K562 (cell line): ENCODE results near the gene SCARB2. TPM values are rescaled to one million over a fixed set of nuclear protein-coding genes. Genes with fewer than 3 reads are reported as not detected.

Source experiments
- ATAC-seq: fragments of 200-7000 bp; cut with Tn5 transposase; 3 replicates; pipeline ENCODE4 v1.9.1; 2020; ENCODE audit warnings: moderate library complexity
- BruUV-seq: library from RNA; stranded (reverse); fragments of 400-500 nt; replicated peaks from 2 replicates; lab custom pipeline; 2021; lab: Mats Ljungman, UMichigan
- CTCF ChIA-PET: fragments of 300-600 bp; formaldehyde crosslinking; extraction: SDS; loops from one replicate; lab custom pipeline; 2021; ENCODE audit warnings: low intra/inter-chr PET ratio; lab: Yijun Ruan, JAX
- POLR2A ChIA-PET: fragments of 300-600, 350-650 bp; sonication (Branson Sonifier 250); formaldehyde crosslinking; extraction: SDS; loops from one replicate; lab custom pipeline; 2021; ENCODE audit warnings: antibody characterized with exemption, inconsistent platforms; lab: Yijun Ruan, JAX
- DNase-seq, 4 experiments: peaks; one replicate each; pipeline versions ENCODE4 v3.0.0 to v3.0.0-alpha.2; 2011 to 2018; ENCODE audit warnings: low spot score in 3 of 4, mixed read lengths in 3 of 4; ENCODE audit errors: extremely low read depth in 1 of 4
- FAIRE-seq: peaks from 2 replicates; lab custom pipeline; 2011; peaks lifted over from hg19 to GRCh38; lab: Jason Lieb, UNC
- H2AFZ ChIP-seq: 2 replicates; pipeline ENCODE4 v1.6.0; 2011; ENCODE audit warnings: low read depth, low read length, control low read depth, inconsistent platforms
- H3K27ac ChIP-seq: fragments of 200-600 bp; 3 replicates; pipeline ENCODE4 v1.8.0; 2011; ENCODE audit warnings: low read depth, mild to moderate bottlenecking, control low read depth, inconsistent platforms, low read length, moderate library complexity, mixed read lengths; ENCODE audit errors: extremely low read depth
- H3K27me3 ChIP-seq, 2 experiments: fragments of 300-600 bp in 1 of 2; 2 replicates in 1 of 2; 3 replicates in 1 of 2; pipeline versions ENCODE4 v1.6.0 to v1.8.0; 2011; ENCODE audit warnings: inconsistent platforms in 2 of 2, low read length in 2 of 2, mild to moderate bottlenecking in 1 of 2, mixed read lengths in 1 of 2, moderate library complexity in 1 of 2; ENCODE audit not compliant: control insufficient read depth in 2 of 2, insufficient read depth in 2 of 2
- H3K36me3 ChIP-seq: fragments of 300-600 bp; 3 replicates; pipeline ENCODE4 v1.8.0; 2011; ENCODE audit warnings: mild to moderate bottlenecking, low read length, inconsistent platforms; ENCODE audit not compliant: control insufficient read depth, insufficient read depth
- H3K4me1 ChIP-seq, 2 experiments: fragments of 200-600 bp in 1 of 2; replicated peaks in 1 of 2; 2 replicates in 1 of 2; 3 replicates in 1 of 2; pipeline versions ENCODE4 v1.5.1 to v1.8.0; 2011; ENCODE audit warnings: inconsistent platforms in 2 of 2, low read length in 2 of 2, mild to moderate bottlenecking in 1 of 2, mixed read lengths in 1 of 2, moderate library complexity in 1 of 2; ENCODE audit not compliant: control insufficient read depth in 2 of 2, insufficient read depth in 2 of 2
- H3K4me2 ChIP-seq: 2 replicates; pipeline ENCODE4 v1.6.1; 2011; ENCODE audit warnings: low read length, control low read depth, inconsistent platforms, mixed read lengths; ENCODE audit not compliant: insufficient read depth
- H3K4me3 ChIP-seq: fragments of 200-600 bp; sonication (generic), shearing (Covaris generic); 2 replicates; pipeline ENCODE4 v1.5.1; 2016; ENCODE audit warnings: control low read depth, inconsistent platforms
- H3K79me2 ChIP-seq: fragments of 200-600 bp; 3 replicates; pipeline ENCODE4 v1.8.0; 2011; ENCODE audit warnings: low read length, inconsistent platforms; ENCODE audit not compliant: control insufficient read depth, insufficient read depth
- H3K9ac ChIP-seq, 2 experiments: 2 replicates each; pipeline versions ENCODE4 v1.6.0 to v1.6.1; 2011; ENCODE audit warnings: low read depth in 2 of 2, low read length in 2 of 2, control low read depth in 1 of 2, inconsistent platforms in 1 of 2, mild to moderate bottlenecking in 1 of 2, mixed read lengths in 1 of 2; ENCODE audit not compliant: insufficient read depth in 1 of 2
- H3K9me1 ChIP-seq: one replicate; pipeline ENCODE4 v1.6.0; 2011; ENCODE audit warnings: inconsistent platforms, mild to moderate bottlenecking, low read length, moderate library complexity; ENCODE audit not compliant: control insufficient read depth, insufficient read depth
- H3K9me3 ChIP-seq: replicated peaks from 2 replicates; pipeline ENCODE4 v1.5.1; 2011; ENCODE audit warnings: low read depth, low read length, inconsistent platforms; ENCODE audit not compliant: control insufficient read depth, insufficient read depth
- H4K20me1 ChIP-seq: replicated peaks from 2 replicates; pipeline ENCODE4 v1.6.1; 2011; ENCODE audit warnings: low read length, inconsistent platforms, mixed read lengths; ENCODE audit not compliant: control insufficient read depth, insufficient read depth
- ARHGAP35 ChIP-seq: fragments of 450-650 bp; IDR thresholded peaks from 2 replicates; pipeline ENCODE4 v1.6.1; 2018; ENCODE audit not compliant: partially characterized antibody
- EP300 ChIP-seq: IDR thresholded peaks from 2 replicates; pipeline ENCODE4 v1.6.1; 2012; ENCODE audit warnings: low read length, improper control_type of control experiment
- OTX1 ChIP-seq: fragments of 450-650 bp; formaldehyde crosslinking; IDR thresholded peaks from 2 replicates; pipeline ENCODE4 v1.4.0; 2022; ENCODE audit warnings: mild to moderate bottlenecking
- TAF1 ChIP-seq: IDR thresholded peaks from 2 replicates; pipeline ENCODE4 v1.6.1; 2011; ENCODE audit warnings: mild to moderate bottlenecking, low read length, moderate library complexity; ENCODE audit not compliant: insufficient read depth, control insufficient read depth, severe bottlenecking; ENCODE audit errors: extremely low read depth
- ZNF239 ChIP-seq: fragments of 250-450 bp; sonication (Bioruptor Pico); IDR thresholded peaks from 2 replicates; pipeline ENCODE4 v1.4.0; 2020; ENCODE audit warnings: mild to moderate bottlenecking
- WGBS: fragments of 100-300 bp; shearing (Covaris generic); methylation state at CpG from one replicate; pipeline ENCODE4 v1.1.6; 2016; ENCODE audit warnings: low coverage, mixed read lengths; ENCODE audit not compliant: insufficient coverage; ENCODE audit errors: missing lambda C conversion rate; 5-methylcytosine and 5-hydroxymethylcytosine counted together
- in situ Hi-C: fragments of 300-500 bp; cut with MboI; formaldehyde crosslinking; loops from 4 replicates; pipeline ENCODE4 v1.15.0; 2018; ENCODE audit warnings: inconsistent platforms, mixed read lengths
- intact Hi-C: fragments of 100-400 bp; cut with micrococcal nuclease; formaldehyde crosslinking; loops from 2 replicates; pipeline ENCODE4 v1.14.2; 2022
- polyA plus RNA-seq, 8 experiments: library from polyadenylated mRNA; depleted of rRNA in 4 of 8; stranded (reverse) in 5 of 8; unstranded in 3 of 8; fragments of >200 nt; fragmentation: Nextera tagmentation in 2 of 8; fragmentation: Illumina TruSeq in 1 of 8; extraction: Ambion mirVana in 2 of 8; extraction: Trizol in 1 of 8; gene quantifications; 2 replicates each; pipeline versions ENCODE4 v1.2.1 to v1.2.3, GENCODE V29; 2011 to 2014; ENCODE audit warnings: inconsistent platforms in 1 of 8, missing spikeins in 1 of 8
- total RNA-seq, 7 experiments: library from RNA; depleted of rRNA in 6 of 7; stranded (reverse); fragments of >200 nt in 6 of 7; fragmentation: Illumina TruSeq in 2 of 7; extraction: Trizol in 2 of 7; gene quantifications; 2 replicates each; pipeline versions ENCODE4 v1.2.1 to v1.2.3, GENCODE V29; 2011 to 2021; ENCODE audit warnings: low replicate concordance in 1 of 7
- TF ChIP-seq, protein P1 (sequence below): fragments of 250-450 bp; sonication (Bioruptor Pico); IDR thresholded peaks from 2 replicates; pipeline ENCODE4 v1.4.0; 2020; ENCODE audit warnings: borderline replicate concordance
- TF ChIP-seq, protein P2 (sequence below): IDR thresholded peaks from 2 replicates; pipeline ENCODE4 v1.6.1; 2016; ENCODE audit warnings: missing genetic modification characterization, missing compliant biosample characterization
- TF ChIP-seq, protein P3 (sequence below), 2 experiments: fragments of 200-800 bp in 1 of 2; sonication (Bioruptor generic) in 1 of 2; sonication (generic) in 1 of 2; formaldehyde crosslinking in 1 of 2; IDR thresholded peaks in 1 of 2; conservative IDR thresholded peaks in 1 of 2; 2 replicates each; pipeline versions ENCODE4 v1.5.0 to v1.6.1; 2016 to 2020; ENCODE audit warnings: missing compliant biosample characterization in 1 of 2, missing genetic modification characterization in 1 of 2, missing genetic modification reagents in 1 of 2

Gene SCARB2
- total and polyA plus RNA-seq, 9 of the 15 experiments (the other 6 are each of a cell fraction or from before 2014, with no cell fraction given) = 6.1 to 25.8 (median 17.8) TPM

DNA sequence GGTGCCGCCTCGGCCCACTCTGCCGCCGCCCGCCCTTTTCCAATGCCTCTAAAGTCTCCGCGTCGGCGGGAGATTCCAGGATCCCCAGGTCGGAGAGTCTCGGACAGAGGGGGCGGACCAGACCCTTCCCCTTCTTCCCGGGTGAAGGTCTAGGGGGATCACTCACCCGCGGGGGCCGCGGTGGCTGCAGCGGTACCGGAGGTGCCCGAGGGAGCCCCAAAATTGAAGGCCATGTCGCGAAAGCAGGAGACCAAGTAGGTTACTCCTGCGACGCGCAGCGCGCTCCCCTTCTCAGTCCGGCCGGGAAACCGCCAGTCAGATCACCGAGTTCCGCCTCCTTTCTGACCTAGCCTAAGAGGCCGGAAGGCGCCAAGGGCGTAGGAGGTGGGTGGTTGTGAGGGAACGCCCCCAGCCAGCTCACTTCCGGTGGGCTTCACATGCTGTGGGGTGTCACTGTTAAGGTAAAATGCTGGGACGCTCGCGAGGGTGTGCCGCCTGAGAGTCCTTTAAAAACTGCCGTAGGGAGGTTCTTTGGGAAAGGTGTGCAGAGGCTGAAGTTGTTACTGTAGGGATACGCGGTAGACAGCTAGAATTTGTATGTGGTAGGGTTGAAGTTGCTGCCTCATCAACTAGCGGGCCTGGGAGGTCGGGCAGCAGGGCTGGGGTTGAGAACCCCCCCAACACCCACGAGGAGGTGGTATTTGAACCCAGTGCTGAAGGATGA, 65.3 kb downstream of the SCARB2 start, which contains the start of gene NUP54:
NUP54 (minus strand) TSS at position 256 of the 724 bp plus-strand sequence; CDS start at position 233, 23 bp downstream.
- Histone ChIP-seq H3K79me2 (peaks cover 64% of the 10 kb centered on the region), H3K4me3 (peak within 1 kb of the TSS; percentile 95), H4K20me1 (peaks cover 6% of the 10 kb centered on the region; the same call in 1 of the 2 replicates), H3K9me3 (no peaks in the 10 kb centered on the region), H3K36me3 (peaks cover 37% of the 10 kb centered on the region; the same call in 2 of the 3 replicates), H2AFZ (peak within 1 kb of the TSS; percentile 78), H3K9ac (peak within 1 kb of the TSS; percentile 94 to 99), H3K27ac (peak within 1 kb of the TSS; percentile 96), H3K9me1 (no peaks in the 10 kb centered on the region), H3K4me1 (peaks cover 4% of the 10 kb centered on the region in 2 experiments; a peak in 1 of 5 replicates), H3K27me3 (no peaks in the 10 kb centered on the region), H3K4me2 (peak within 1 kb of the TSS; percentile 99)
- BruUV-seq = no TSS peak
- DNase-seq (peak; percentile 90 to 98 (median 92)), ATAC-seq (peak; percentile 91), FAIRE-seq (peak; percentile 92)
- ChIA-PET POLR2A (interaction anchor here (0.5 to 1.5 kb wide), 8 partner anchors 8 to 928 kb away, joined by 3 to 8 read pairs (median 4); partner anchors contain the start of gene CCNI), CTCF (interaction anchor here (0.6 to 0.7 kb wide), 3 partner anchors 33 to 407 kb away, joined by 3 read pairs; no protein-coding TSS in a partner anchor)
- WGBS = under 1% methylated on average over 40 of the region's 47 CpGs
- in situ Hi-C loops = no loop called here
- intact Hi-C loops = no loop called here
- TF ChIP-seq TAF1 (peak; percentile 99), ZNF239 (CRISPR knock-in tag) (no peak), OTX1 (CRISPR knock-in tag) (no peak), EP300 (0 out of 2 replicates have a peak, but pooled peaks have one; percentile 40), ARHGAP35 (no peak)
- TF ChIP-seq, protein P1, sequence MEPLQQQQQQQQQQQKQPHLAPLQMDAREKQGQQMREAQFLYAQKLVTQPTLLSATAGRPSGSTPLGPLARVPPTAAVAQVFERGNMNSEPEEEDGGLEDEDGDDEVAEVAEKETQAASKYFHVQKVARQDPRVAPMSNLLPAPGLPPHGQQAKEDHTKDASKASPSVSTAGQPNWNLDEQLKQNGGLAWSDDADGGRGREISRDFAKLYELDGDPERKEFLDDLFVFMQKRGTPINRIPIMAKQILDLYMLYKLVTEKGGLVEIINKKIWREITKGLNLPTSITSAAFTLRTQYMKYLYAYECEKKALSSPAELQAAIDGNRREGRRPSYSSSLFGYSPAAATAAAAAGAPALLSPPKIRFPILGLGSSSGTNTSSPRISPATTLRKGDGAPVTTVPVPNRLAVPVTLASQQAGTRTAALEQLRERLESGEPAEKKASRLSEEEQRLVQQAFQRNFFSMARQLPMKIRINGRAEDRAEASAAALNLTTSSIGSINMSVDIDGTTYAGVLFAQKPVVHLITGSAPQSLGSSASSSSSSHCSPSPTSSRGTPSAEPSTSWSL = no peak
- TF ChIP-seq, protein P2, sequence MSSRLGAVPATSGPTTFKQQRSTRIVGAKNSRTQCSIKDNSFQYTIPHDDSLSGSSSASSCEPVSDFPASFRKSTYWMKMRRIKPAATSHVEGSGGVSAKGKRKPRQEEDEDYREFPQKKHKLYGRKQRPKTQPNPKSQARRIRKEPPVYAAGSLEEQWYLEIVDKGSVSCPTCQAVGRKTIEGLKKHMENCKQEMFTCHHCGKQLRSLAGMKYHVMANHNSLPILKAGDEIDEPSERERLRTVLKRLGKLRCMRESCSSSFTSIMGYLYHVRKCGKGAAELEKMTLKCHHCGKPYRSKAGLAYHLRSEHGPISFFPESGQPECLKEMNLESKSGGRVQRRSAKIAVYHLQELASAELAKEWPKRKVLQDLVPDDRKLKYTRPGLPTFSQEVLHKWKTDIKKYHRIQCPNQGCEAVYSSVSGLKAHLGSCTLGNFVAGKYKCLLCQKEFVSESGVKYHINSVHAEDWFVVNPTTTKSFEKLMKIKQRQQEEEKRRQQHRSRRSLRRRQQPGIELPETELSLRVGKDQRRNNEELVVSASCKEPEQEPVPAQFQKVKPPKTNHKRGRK (tag) = no peak
- TF ChIP-seq, protein P3, sequence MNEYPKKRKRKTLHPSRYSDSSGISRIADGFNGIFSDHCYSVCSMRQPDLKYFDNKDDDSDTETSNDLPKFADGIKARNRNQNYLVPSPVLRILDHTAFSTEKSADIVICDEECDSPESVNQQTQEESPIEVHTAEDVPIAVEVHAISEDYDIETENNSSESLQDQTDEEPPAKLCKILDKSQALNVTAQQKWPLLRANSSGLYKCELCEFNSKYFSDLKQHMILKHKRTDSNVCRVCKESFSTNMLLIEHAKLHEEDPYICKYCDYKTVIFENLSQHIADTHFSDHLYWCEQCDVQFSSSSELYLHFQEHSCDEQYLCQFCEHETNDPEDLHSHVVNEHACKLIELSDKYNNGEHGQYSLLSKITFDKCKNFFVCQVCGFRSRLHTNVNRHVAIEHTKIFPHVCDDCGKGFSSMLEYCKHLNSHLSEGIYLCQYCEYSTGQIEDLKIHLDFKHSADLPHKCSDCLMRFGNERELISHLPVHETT (CRISPR knock-in tag; conservative IDR thresholded peaks at IDR 0.05 in 1 of 2, IDR thresholded peaks at IDR 0.05 in 1 of 2) = peak; percentile 35 to 94; a peak in 2 of 4 replicates
